ENCODE measurements around the gene HAAO.

The HAAO gene

DNA sequence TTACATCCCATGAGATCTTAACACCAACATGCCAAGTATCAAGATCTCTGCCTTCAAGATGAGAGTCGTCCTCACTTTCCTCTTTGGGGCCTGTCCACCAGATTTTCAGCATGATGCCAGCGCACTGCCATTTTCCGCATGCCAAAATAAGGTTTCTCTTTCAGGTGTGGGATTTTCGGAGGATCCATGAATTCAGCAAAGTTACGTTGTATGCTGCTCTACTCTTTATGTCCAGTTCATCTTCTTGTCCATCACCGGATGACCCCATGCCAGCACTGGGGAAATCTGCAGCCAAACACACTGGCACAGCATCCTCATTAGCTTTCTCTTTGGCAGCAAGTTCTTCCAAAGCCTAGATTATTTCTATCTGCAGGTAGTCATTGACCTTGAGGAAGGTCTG, 4.9 kb upstream of the HAAO start:
- DNase-seq = no peak
- in situ Hi-C loops (cut with HindIII; ENCODE audit: low pct_ligation_motif_present, low pct_unique_long_range_greater_than_20kb, low sequenced_read_pairs) = no loop called here

DNA sequence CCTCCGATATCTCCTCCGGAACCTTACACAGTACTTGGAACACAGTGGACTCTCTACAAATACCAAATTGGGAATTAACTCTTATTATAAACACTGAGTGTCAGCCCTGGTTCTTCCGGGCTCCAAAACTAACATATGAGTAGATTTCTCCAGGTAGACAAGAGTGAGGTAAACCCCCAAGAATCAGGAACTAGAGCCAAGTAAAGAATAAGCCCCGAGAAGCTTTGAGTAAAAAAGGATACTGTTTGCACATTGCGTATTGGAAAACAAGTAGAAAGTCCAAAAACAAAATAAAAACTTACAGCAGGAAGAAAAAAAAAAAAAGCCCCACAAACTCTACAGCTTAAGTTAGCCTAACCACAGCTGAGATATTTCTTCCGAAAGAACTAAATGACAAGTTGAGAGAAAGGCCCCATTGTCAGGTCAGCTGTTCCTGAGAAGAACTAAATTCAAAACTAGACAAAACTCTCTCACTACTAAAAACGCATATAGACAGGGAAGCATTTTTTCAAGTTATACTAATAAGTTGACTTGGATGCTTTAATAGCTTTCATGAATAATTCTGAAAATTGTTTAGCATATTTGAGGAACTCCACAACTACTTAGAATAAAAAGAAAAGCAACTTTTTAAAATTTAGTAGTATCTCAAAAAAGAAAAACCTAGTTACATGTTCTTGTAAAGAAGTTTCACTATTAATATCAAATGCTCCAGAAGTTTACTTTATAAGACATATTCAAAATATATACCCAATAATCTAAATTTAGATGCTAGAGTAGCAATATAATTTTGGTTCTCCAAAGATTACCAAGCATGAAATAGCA, 4.3 kb upstream of the HAAO start:
- DNase-seq = no peak
- in situ Hi-C loops (cut with HindIII; ENCODE audit: low pct_ligation_motif_present, low pct_unique_long_range_greater_than_20kb, low sequenced_read_pairs) = no loop called here

DNA sequence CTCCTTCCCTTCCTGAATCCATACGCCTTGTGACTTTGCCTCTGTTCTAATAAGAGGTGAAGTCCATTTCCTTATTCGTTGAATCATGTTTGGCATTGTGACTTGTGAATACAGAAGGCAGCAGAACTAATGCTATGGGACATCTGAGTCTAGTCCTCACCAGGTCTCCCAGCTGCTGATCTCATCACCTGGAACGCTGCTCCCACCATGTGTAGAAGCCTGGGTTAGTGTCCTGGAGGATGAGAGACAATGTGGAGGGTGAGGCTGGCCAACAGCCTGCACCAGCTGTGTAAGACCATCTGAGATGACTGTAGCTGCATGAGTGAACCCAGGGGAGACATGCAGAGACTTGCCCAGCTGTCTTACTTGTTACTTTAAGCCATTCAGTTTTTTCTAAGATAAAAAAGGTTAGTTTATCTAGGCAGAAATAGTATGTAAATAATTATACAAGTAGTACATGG, 3.5 kb upstream of the HAAO start:
- DNase-seq = no peak
- in situ Hi-C loops (cut with HindIII; ENCODE audit: low pct_ligation_motif_present, low pct_unique_long_range_greater_than_20kb, low sequenced_read_pairs) = no loop called here

DNA sequence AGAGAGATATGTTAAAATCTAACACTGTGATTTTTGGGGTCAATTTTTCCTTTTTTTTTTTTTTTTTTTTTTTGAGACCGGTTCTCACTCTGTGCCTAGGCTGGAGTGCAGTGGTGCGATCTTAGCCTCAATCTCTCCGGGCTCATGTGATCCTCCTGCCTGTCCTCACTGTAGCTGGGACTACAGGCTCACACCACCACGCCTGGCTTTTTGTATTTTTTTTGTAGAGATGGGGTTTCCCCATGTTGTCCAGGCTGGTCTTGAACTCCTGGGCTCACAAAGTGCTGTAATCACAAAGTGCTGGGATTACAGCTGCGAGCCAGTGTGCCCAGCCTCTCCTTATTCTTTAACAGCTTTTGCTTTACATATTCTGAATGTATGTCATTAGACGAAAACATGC, 2.9 kb upstream of the HAAO start:
- in situ Hi-C loops (cut with HindIII; ENCODE audit: low pct_ligation_motif_present, low pct_unique_long_range_greater_than_20kb, low sequenced_read_pairs) = no loop called here
- no peak for DNase-seq

DNA sequence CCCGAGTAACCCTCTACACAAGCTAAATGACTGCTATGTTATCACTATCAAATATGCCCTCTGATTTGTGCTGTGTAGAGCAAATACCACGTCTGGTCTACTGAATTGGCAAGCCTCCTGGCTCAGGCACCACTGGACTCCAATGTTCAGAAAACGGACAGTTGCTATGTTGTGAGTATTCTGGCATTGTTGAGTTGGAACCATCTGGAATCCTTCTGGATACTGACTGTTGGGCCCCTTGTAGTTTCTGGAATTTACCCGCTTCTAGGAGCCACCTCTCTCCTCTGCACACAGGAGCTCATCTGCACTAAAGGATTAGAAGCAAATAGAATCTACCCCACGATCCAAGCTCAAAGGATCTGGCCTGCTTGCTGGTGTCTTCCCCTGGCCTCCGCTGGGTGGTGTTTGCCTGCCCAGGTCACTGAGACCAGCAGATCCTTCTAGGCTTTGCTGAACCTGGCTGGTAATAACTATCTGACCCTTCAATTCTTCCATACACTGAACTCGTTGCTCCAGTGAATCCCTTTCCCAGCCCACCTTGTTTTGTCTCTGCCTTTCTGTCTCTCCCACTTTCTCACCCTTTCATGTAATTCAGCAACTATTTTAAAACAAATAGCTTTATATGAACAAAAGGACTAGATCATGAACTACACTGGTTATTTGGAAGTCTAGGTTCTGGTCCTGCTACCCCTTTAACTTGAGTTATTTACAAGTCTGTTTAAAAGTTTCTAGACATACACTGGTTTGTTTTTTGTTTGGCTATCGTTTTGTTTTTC, 2.1 kb upstream of the HAAO start:
- peak; percentile 17 for DNase-seq
- in situ Hi-C loops (cut with HindIII; ENCODE audit: low pct_ligation_motif_present, low pct_unique_long_range_greater_than_20kb, low sequenced_read_pairs) = no loop called here

DNA sequence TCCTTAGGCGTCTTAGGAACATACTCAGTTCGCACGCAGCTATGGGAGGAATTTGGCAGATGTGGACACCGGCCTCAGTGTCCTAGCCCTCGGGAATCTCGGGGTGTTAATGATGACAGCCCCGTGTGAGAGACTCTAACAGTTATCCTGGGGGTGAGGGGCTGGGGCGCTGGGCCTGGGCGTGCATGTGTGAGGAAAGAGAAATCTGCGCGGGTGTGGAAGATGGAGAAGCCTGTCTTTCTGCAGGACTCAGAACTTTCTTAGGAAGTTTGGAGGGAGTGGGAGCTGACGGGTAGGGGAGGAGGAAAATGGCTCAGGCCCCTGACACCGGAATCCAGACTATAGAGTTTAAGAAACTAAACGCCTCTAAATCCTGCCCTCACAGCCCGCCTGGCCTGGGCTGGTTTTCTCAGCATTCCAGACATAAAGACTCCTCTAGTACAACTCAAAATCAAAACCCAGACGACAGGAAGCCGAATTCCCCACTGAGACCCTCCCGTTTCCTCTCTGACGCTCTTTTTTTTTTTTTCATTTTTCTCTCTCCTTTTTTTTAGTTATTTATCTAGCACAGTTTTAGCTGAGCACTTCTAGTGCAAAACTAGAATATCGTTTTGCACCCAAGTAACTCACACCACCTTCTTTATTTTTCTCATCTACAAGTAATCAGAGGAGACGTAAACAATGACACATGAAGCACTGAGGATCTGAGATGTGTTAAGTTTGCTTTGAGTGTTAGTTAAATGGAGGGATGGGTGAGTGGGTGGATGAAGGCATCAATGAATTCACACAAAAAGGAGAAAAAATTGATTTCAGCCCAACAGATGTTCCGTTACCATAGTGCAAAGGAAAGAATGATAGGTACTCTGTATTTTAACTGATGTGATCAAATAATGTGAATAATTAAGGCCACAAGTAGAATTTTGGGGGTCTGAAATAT, 1.2 kb upstream of the HAAO start:
- in situ Hi-C loops (cut with HindIII; ENCODE audit: low pct_ligation_motif_present, low pct_unique_long_range_greater_than_20kb, low sequenced_read_pairs) = no loop called here
- no peak for DNase-seq

DNA sequence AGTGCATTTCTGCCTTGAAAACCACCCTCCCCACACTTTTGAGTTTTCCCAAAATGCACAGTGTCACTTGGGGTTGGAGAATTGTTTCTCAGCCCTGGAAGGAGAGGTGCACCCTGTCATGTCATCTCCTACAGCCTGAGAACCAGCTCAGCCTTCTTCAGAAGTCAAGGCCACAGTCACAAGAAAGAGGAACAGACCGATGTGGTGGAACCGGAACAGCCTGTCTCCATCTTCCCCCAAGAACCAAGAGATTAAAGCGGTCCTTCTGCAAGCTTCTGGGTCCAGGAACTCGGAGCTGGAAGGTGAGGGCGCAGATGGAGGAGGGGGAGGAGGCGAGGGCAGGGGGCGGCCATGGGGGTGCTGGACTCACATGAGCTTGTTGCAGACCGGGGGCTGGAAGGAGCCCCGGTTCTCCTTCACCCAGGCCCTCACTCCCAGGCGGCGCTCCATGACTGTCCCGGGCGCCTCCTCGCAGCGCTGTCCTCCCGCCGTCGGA, 248 bp downstream of the HAAO start:
- DNase-seq = no peak
- in situ Hi-C loops (cut with HindIII; ENCODE audit: low pct_ligation_motif_present, low pct_unique_long_range_greater_than_20kb, low sequenced_read_pairs) = no loop called here

DNA sequence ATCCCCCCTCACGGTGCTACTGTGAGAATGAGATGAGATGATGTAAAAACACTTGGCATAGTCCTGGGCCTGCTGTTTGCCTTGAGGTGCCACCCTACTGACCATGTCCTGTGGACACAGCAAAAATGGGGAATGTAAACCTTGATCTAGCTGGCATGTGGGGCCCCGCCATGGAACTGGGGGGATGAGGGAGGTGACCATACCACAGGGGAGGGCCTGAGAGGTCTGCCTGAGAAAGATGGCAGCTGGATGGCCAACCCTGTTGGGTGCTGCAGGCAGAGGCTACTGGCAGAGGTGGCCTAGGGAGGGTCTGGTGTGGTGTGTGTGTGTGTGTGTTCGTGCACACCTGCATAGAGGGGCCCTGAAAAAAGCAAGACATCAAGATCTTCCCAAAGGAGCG, 777 bp downstream of the HAAO start:
- DNase-seq = no peak
- in situ Hi-C loops (cut with HindIII; ENCODE audit: low pct_ligation_motif_present, low pct_unique_long_range_greater_than_20kb, low sequenced_read_pairs) = no loop called here

DNA sequence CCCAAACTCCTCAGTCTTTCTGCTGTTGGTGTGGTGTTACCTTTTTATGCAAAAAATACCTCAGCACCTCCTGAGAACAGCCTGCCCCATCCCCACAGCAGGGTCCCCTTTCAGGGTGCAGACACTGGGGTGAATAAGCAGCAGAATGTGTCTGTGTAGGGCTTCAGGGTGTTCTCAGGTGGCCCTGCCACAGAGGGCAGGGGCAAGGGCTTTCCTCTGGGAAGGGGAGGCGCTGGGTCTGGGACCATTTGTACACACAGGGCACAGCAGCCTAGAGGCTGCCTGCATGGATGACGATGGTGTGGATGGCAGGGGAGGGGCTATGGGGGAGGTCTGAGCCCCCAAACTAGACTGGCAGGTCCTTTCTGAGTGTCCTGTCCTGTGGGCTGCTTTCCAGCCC, 2.6 kb downstream of the HAAO start:
- DNase-seq = no peak
- in situ Hi-C loops (cut with HindIII; ENCODE audit: low pct_ligation_motif_present, low pct_unique_long_range_greater_than_20kb, low sequenced_read_pairs) = no loop called here

DNA sequence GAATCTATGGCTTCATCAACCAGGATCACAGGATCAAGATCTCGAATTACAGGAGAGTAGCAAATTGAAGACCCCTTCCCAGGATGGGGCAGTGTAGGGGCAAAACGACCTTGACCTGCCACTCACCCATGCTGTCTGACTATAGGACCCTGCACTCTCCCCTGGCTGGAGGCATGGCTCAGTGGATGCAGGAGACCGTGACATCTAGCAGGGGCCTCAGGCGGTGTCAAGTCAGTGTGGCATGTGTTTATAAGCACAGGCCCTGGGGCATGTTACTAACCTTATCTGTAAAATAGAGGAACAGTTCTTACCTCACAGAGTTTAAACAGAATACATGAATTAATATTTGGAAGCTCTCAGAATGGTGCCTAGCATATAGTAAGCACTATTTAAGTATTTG, 3.5 kb downstream of the HAAO start:
- in situ Hi-C loops (cut with HindIII; ENCODE audit: low pct_ligation_motif_present, low pct_unique_long_range_greater_than_20kb, low sequenced_read_pairs) = no loop called here
- DNase-seq = no peak

DNA sequence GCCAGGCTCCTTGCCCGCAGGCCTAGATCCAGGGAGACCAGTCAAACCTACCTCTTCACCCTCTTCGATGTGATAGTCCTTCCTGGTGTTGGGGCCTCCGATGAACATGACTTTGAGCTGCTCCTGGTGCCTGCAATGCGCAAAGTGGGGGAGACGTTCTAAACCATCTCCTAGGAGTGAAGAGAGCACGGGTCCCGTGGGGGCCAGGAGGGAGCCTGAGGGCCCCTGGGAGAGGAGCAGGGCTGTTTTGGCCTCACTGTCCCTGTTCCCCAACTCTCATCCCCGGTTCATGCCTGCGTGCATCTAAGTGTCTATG, 3.9 kb downstream of the HAAO start:
- DNase-seq = no peak
- in situ Hi-C loops (cut with HindIII; ENCODE audit: low pct_ligation_motif_present, low pct_unique_long_range_greater_than_20kb, low sequenced_read_pairs) = no loop called here

DNA sequence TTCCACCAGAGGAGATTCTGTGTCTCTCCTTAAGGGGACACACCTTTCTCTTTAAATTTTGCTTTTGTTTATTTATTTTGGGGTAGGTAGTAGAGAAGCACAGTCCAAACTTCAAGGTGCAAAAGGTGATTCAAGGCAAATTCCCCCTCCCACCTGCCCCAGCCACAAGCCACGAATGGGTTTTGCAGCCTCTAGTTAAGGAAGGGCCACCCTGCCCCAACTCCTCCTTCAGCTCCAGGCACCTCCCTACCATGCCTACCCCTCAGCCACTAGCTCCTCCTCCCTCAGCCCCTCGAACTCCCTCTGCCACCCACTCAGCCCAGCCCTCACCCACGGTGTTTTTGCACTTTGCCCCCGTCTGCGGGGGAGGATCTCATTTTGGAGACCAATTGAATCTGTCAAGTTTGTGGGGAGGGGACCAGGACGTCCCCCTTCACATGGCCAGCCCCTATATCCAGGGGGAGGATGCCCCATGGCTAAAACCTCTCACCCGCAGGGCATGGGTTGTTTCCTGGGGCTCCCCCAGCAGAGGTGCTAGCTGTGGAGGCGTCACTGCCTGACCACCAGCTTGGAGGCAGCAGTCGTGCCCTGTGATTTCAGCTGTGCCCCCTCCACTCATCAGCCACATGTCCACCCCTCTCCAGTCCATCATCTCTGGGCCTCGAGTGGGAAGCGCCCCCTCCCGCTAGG, 4.5 kb downstream of the HAAO start:
- in situ Hi-C loops (cut with HindIII; ENCODE audit: low pct_ligation_motif_present, low pct_unique_long_range_greater_than_20kb, low sequenced_read_pairs) = no loop called here
- no peak for DNase-seq

DNA sequence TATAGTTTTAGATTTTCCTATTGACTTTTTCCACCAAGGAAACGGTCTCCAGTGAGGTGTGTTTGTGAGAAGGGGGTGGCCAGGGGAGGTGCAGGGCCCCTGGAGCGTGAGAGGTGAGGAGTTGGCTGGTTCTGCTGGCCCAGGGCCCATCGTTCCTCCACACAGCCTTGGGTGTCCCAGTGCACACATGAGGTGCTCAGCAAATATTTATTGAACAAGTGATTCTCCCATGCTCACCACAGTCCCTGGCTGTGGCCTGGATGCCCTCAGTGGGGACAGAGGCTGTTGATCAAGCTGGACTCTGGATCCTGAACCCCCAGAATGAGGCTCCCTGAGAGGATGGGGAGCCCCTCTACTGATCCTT, 5.0 kb downstream of the HAAO start:
- in situ Hi-C loops (cut with HindIII; ENCODE audit: low pct_ligation_motif_present, low pct_unique_long_range_greater_than_20kb, low sequenced_read_pairs) = no loop called here
- no peak for DNase-seq

DNA sequence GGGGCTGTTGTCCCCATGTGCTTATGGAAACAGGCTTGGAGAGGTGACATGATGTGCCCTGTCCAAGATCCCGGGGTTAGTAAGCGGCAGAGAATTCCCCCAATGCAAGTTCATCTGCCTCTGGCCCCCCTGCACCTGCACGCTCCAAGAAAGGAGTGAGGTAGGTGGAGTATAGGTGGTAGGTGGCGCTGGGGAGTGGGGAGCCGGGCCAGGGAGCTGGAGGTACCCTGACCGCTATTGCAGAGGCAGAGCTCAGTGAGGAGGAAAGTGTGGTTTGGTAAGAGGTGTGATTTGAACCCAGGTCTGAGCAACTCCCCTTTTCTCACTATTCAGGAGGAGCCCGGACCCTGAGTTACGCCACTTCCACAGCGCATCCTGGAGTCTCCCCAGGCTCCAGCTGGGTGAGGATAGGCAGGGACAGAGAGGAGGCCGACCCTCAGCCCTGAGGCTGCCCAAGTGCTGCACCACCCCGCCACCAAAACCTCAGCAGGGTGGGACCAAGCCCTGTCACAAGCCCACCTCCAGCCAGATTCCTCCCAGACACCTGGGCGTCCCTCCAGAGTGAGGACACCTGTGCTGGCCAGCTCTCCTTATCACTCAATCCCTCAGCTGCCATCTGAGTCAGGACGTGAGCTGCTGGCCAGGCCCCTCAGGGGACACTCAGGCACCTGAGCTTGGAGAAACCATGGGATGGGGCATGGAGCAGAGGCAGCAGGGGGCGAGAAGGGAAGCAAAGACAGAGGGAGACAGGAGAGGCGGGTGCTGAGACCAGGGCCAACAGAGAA, 5.6 kb downstream of the HAAO start:
- in situ Hi-C loops (cut with HindIII; ENCODE audit: low pct_ligation_motif_present, low pct_unique_long_range_greater_than_20kb, low sequenced_read_pairs) = no loop called here
- no peak for DNase-seq

DNA sequence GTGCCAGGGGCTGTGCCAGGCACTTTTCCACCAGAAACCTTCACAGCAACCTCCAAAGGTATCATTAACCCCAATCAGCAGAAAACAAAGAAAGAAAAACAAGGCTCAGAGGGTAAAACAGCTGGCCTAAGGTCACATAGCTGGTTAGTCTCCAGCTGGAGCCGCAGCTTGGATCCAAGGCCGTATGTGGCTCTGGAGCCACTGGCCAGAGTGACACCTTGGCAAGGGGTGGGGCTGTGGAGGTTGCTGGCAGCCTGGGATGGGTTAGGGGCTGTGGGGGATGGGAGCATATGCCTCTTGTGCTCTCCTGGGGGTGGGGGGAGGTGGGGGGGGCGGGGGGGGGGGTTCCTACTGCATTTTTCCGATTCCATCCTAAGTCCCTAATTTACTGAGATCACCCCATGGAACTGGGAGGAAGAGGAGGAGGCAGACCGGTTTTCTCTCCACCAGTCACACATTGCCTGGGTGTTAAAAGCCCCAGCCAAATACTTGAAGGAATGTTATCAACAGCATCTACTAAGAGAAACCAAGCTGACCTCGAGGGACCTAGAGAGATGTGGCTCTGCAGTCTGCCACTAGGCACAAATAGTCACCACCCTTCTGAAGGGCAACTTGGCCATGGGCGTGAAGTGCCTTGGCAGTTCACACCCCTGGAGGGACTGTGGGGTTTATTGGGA, 8.0 kb downstream of the HAAO start:
- in situ Hi-C loops (cut with HindIII; ENCODE audit: low pct_ligation_motif_present, low pct_unique_long_range_greater_than_20kb, low sequenced_read_pairs) = no loop called here
- DNase-seq = no peak

DNA sequence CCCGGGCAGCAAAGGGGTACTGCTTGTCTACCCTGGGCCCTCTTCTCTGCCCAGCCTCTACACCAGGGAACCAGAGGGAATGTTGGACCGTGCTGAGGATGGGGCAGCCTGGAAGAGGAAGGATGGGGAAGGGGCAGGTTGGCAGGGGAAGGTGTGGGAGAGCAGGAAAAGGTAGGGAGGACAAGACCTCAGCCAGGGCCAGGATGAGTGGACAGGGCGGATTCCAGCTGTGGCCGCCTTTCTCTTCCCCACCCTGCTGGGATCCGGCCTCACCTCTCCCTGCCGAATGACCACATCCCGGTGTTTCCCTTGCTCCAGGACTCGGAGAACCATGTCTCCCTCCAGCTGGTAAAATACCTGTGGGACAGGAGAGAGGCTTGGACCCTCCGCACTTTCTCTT, 8.9 kb downstream of the HAAO start:
- in situ Hi-C loops (cut with HindIII; ENCODE audit: low pct_ligation_motif_present, low pct_unique_long_range_greater_than_20kb, low sequenced_read_pairs) = no loop called here
- no peak for DNase-seq

DNA sequence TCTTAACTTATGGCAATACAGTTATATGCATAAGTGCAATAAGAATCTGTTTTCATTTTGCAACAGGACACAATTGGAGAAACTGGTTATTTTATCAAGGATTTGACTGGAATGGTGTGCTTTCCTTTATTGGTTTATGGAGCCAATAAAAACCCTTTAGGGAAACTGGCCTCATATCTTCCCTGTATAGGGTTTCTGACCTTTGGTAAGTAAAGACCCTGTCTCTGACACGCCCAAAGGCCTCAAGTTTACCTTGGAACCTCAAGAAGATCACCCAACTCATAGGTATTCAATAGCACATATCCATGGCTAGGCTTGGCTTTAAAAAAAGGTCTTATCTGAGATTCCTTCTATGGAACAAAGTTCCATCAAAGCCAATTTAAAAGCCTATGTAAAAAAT, 11.2 kb downstream of the HAAO start:
- DNase-seq = no peak
- in situ Hi-C loops (cut with HindIII; ENCODE audit: low pct_ligation_motif_present, low pct_unique_long_range_greater_than_20kb, low sequenced_read_pairs) = no loop called here

Measured in ACHN (cell line).